ENCODE measurements around the gene XXYLT1.

The XXYLT1 gene

DNA sequence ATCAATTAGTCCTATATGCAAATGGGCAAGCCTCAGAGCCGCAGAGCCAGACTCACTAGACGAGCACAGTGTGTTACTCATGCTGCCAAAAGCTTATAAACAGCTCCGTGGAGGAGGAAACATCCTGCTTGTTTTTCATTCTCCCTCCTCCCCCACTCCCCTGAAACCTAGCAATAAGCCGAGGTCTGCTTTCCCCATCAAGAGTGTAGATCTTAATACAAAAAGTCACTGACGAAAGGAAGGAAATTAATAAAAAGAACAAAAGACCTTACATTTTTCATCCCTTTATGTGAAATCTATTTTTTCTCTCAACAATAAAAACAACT is 88.5 kb downstream of the XXYLT1 start:
- no peak for FAIRE-seq

- no peak for FAIRE-seq
These were observed 89.1 kb downstream of the XXYLT1 start for GRCh38 chr3:195181741-195182469.

GRCh38 chr3:195181113-195181498 is 89.9 kb downstream of the XXYLT1 start:
- FAIRE-seq, result no peak

DNA sequence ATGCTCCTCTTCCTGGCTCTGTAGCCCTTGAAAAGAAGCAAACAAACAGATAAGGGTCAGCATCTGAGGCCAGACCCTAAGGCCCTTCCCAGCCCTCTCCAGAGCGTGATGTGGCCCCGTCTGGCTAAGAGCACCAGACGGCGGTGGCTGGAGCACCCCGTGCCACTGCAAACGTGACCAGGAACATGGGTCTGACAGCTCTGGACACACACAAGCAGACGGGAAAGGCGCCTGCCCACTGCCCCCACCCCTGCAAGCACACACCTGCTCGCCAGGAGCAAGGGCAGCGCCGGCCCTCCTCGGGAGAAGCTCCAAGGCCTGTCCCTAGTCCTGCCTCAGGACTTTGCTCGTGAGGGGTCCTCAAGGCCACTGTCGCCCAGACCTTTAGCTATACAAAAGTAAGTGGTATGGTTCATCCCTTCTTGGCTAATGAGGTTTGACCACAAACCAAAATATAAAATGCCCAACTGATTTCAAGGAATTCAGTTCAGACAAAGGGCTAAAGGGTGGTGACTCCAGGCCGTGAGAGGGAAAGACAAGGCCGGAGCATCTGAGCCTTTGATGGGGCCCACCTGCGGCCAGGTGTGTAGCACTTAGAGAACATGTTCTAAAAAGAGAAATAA is 90.4 kb downstream of the XXYLT1 start:
- no peak for FAIRE-seq

DNA sequence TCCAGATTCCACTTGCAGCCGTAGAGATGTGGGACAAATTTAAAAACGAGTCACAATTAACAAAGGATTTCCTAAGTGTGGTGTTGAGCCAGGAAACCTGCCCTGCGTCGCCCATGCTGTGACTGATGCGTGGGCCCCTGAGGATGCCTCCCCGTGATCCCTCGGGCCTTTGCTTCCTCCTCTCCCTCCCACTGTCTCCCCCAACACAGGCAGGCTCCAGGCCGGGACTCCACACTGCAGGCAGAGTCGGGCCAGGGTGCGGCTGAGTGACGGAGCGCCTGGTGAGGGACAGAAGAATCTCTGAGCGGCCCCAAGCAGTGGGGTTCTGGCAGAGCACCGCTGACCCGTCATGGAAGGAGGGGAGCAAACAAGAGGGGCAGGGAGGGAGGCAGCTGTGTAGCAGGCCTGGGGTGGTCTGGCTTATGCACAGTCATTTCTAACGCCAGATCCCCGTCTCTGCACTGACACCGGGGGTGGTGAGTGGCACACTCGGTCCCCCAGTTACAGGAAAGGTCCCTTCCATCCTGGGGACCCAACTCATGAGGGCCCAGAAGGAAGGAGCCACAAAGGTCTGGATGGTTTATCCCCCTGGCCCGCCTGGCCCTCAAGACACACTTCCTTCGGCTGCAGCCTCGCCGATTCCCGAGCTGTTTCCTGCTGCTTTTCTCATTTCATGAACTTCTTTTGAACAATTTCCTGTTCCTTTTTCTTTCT is 91.0 kb downstream of the XXYLT1 start:
- FAIRE-seq, result no peak

GRCh38 chr3:195178124-195178910 is 92.6 kb downstream of the XXYLT1 start:
- no peak for FAIRE-seq

DNA sequence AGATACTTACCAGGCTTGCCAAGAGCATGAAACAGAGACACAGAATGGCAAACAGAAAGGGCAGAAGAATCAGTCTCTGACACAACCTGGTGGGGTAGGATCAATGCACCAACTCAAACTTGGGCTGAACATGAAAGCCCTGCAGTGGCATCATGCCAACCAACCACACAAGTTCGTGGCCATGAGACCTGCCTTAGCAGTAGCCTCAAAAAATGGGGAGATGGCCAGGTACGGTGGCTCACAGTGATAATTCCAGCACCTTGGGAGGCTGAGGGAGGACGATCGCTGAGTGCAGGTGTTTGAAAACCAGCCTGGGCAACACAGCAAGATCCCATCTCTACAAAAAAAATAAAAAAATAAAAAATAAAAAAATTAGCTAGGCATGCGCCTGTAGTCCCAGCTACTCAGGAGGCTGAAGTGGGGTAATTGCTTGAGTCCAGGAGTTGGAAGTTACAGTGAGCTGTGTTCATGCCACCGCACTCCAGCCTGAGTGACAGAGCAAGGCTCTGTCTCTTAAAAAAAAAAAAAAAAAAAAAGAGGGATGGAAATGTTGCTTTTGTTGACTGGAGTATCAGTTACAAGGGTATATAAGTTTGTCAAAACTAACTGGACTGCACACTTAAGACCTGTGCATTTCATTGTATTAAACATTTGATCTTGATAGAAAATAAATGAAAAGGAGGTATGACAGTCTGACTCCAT is 93.4 kb downstream of the XXYLT1 start:
- no peak for FAIRE-seq

DNA sequence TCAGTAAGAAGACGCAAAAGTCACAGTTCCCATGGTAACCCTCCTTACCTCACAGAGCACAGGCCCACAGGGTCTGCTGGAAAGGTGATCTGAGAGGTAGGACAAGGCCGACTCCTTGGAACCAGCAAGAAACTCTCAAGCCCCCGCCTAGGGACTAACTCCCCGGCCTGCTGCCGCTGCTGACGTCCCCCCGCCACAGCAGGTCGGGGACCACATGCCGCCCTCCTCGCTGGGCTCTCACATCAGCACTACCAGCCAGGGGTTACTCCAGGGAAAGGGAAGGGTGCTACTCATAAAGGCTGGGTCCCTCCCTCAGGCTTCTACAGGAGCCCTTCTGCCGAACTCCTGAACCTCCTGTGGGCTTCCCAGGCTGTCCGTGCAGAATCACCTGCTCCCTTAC is 94.2 kb downstream of the XXYLT1 start:
- no peak for FAIRE-seq

DNA sequence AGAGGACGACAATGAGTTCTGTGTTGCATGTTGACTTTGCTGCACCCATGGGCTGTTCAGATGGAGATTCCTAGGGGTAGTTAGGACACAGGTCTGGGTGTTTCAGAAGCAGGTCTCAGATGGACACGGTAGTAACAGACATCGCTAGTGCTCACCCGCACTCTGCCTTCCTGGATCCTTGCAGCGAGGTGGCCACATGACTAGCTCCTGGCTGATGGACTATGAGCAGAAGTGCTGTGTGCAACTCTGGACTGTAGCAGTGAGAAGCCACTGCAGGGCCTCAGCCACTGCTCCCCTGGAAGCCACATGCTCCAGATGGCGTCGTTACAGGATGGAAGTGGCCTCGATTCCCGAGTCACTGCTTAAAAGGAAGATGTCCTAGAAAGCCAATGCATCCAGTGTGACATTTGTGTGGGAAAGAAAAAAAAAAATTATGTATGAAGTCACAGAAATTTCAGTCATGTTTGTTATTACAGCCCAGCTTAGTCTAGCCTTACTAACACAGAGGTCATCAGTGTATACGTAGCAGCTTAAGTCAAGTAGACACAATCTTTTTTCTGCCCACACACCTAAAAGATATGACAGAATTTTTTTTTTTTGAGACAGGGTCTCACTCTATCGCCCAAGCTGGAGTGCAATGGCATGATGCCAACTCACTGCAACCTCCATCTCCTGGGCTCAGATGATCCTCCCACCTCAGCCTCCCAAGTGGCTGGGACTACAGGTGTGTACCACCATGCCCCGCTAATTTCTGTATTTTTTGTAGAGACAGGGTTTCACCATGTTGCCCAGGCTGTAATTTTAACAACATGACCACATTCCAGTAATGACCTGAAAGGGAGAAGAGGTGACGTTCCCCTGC is 95.3 kb downstream of the XXYLT1 start:
- no peak for FAIRE-seq

DNA sequence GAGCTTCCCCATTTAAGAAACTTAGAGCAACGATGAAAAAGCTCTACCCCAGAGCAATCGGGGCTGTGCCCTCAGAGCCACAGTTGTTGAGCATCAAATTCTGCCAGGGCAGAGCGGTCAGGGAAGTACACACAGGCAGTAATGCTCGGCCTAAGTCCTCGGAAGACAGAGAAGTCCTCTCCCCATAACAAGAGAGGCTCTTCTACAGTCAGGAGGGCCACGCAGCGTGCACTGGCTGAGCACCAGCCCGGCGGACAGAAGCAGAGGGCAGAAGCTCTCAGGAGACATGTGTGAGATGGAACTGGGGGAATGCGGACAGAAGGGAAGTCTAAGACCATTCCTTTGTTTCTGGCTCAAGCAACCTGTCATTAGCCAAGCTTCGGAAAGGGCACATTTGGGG is 95.9 kb downstream of the XXYLT1 start:
- FAIRE-seq, result no peak

DNA sequence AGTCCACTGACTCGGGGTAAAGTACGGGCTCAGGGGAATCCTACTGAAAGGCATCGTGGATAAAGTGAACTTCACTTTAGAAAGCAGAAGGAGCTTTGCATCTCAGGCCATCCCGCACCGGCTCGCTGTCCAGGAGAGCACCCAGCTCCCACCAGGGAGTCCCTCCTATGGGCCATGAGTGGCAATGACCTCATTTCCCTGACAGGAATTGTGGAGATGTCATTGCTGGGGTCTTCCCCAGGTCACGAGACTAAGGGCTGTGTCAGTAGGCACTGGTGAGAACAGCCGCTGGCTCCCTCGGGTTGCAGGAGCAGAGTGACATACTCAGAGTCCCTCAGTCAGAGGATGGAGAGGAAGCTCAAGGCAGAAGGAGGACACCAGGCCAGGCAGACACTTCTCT is 97.3 kb downstream of the XXYLT1 start:
- FAIRE-seq, result no peak

GRCh38 chr3:195172896-195173295 is 98.1 kb downstream of the XXYLT1 start:
- no peak for FAIRE-seq

- no peak for FAIRE-seq
These were observed 98.8 kb downstream of the XXYLT1 start for GRCh38 chr3:195172039-195172684.

DNA sequence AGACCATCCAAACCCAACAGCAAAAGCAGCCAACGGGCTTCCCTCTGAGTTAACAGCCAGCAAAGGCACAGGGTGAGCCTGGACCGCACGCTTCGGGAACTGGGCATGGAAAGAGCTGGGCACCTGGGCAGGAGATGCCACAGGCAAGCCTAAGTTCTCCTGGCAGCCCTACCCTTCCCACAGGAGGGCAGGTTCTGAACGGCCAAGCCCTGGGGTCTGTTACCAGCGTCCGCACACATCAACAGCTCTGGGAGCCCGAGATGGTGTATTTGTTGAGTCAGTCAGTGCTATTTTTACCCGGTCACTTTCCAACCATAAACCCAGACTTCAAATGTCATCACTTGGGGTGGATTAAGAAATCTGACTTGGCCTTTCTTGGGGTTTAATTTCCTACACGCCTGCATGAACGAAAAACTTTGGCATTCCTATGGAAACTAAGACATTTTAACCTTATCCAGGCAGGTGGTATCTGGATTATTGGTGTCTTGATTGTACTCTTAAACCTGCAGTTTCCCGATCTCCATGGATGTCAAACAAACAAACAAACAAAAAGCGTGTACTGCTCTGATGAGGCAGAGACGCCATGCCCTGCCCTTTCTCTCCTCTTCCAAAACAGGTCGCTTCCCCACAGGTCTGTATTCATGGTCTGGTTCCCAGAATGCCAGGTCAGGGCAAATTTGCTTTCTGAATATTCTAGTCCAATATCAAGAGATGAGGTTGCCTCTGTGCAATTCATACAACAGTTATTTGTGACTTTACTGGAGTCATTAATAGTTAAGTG is 99.7 kb downstream of the XXYLT1 start:
- FAIRE-seq, result no peak

- FAIRE-seq, result no peak
These were observed 100.5 kb downstream of the XXYLT1 start for GRCh38 chr3:195170496-195170895.

DNA sequence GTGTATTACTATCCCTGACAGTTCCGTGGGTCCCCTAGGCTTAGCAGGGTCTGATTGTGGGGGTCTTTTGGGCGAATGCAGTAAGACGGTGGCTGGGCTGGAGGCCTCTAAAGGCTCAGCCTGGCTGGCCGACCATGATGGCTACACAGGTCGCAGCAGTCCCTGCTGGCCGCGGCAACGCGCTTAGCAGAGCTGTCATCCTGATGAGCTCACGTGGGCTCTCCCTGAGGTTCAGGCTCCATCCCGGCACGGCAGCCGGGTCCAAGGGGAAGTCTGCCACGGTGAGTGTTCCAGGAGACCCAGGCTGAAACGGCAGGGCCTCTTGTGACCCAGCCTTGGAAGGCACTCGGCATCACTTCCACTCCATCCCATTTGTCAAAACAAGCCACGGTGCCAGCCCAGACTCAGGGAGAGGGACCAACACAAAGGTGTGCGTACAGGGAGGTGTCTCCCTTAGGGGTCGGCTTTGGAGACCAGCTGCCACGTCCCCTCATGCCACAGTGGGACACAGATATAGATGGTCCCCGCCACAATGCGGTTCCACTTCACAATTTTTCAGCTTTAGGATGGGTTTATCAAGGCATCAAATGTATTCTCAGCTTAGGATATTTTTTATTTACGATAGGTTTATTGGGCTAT is 101.8 kb downstream of the XXYLT1 start:
- no peak for FAIRE-seq

DNA sequence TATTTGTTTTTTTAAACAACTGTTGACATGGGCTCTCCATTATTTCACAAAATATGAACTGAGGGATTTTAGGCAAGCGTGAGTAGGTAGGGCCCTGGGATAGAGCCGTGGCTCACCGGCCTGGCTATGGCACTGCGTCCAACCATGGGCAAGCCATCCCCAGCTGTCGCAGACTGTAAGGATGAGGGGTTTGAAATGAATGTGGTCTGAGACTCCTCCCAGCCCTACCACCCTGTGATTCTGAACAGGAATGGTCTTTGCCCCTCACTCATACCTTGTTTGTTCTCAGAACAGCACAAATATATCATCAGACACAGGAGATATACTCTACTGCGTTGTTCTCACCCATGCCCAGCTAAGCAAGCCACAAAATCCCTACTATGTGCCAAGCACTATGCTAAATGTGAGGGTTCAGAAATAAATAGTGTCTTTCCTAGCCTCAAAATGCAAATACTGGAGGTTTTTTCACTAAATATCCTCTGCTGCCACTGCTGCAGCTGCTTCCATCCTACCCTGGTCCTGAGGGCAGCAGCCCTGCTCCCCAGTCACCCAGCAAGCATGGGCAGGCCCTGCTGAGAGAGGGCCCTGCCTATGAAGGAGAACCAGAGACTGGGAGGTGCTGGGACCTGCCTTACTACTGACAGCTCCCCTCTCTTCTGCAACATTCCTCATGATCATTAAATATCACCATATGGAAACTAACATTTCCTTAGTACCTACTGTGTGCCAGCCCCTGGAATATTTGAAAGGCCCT is 102.8 kb downstream of the XXYLT1 start:
- no peak for FAIRE-seq

GRCh38 chr3:195165790-195166189 is 105.2 kb downstream of the XXYLT1 start:
- no peak for FAIRE-seq

DNA sequence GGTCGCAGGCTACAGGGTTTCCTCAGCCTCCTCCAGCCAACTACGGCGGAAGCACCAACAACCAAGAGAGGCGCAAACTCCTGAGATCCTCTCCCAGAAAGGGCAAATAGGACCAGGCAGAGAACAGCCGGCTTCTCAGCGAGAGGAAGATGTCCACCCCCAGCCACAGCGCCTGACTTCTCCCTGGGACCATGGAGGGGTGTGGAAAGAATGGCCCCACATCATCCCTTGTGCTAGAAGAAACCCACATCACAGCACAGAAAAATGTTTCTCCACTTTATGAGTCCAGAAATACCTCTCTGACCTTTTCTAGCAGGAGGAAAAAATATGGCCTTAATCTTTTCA is 105.7 kb downstream of the XXYLT1 start:
- no peak for FAIRE-seq

Data from islet of Langerhans (tissue), 1 donor.